ENCODE data around the gene CDK5R1.

The CDK5R1 gene

GRCh38 chr17:32461498-32461852 lies 25.3 kb upstream of the CDK5R1 start:
- Histone ChIP-seq H3K9ac (ENCODE audit: low read length) (no peak overlapping the region), H2AFZ (ENCODE audit: low read length) (no peak overlapping the region), H3K4me3 (ENCODE audit: low read length) (no peak overlapping the region), H3K9me2 (replicated peaks; ENCODE audit: insufficient read depth, low read length) (no peaks in the 10 kb centered on the region), H3K27ac (ENCODE audit: low read length) (no peak overlapping the region), H3K4me1 (ENCODE audit: low read length) (no peaks in the 10 kb centered on the region), H3F3A (ENCODE audit: insufficient read depth, low read length) (peaks cover 5% of the 10 kb centered on the region), H3K27me3 (replicated peaks; ENCODE audit: insufficient read depth, low read length) (no peaks in the 10 kb centered on the region), H3K4me2 (ENCODE audit: low read depth, low read length) (no peak overlapping the region), H4K20me1 (ENCODE audit: insufficient read depth, low read length) (peaks cover 18% of the 10 kb centered on the region), H3K9me3 (replicated peaks; ENCODE audit: insufficient read depth, low read length) (no peaks in the 10 kb centered on the region), H3K36me3 (replicated peaks; ENCODE audit: insufficient read depth, low read length) (peaks cover 15% of the 10 kb centered on the region), H3K79me2 (ENCODE audit: low read length) (peaks cover 89% of the 10 kb centered on the region)
- TF ChIP-seq CTCF (IDR thresholded peaks at IDR 0.05; ENCODE audit: low read length) (no peak), EZH2 (optimal IDR thresholded peaks at IDR 0.05; ENCODE audit: low read depth, low read length) (no peak), EZH2phosphoT487 (IDR thresholded peaks at IDR 0.05; ENCODE audit: low read length) (no peak)
- no peak for DNase-seq

GRCh38 chr17:32461853-32462617 lies 24.8 kb upstream of the CDK5R1 start:
- Histone ChIP-seq H3K36me3 (replicated peaks; ENCODE audit: insufficient read depth, low read length) (peaks cover 15% of the 10 kb centered on the region), H3K79me2 (ENCODE audit: low read length) (peaks cover 89% of the 10 kb centered on the region)

GRCh38 chr17:32463304-32463703 lies 23.5 kb upstream of the CDK5R1 start:
- peaks cover 22% of the 10 kb centered on the region for H4K20me1 ChIP-seq (ENCODE audit: insufficient read depth, low read length)
- TF ChIP-seq CTCF (IDR thresholded peaks at IDR 0.05; ENCODE audit: low read length) = no peak
- no peak for TF ChIP-seq EZH2 (optimal IDR thresholded peaks at IDR 0.05; ENCODE audit: low read depth, low read length)
- TF ChIP-seq EZH2phosphoT487 (IDR thresholded peaks at IDR 0.05; ENCODE audit: low read length) = no peak
- H3K4me3 ChIP-seq (ENCODE audit: low read length) = no peak overlapping the region
- H3F3A ChIP-seq (ENCODE audit: insufficient read depth, low read length) = peaks cover 5% of the 10 kb centered on the region
- no peaks in the 10 kb centered on the region for H3K27me3 ChIP-seq (replicated peaks; ENCODE audit: insufficient read depth, low read length)
- H3K9me3 ChIP-seq (replicated peaks; ENCODE audit: insufficient read depth, low read length) = no peaks in the 10 kb centered on the region
- no peak overlapping the region for H3K27ac ChIP-seq (ENCODE audit: low read length)
- H3K4me1 ChIP-seq (ENCODE audit: low read length) = no peaks in the 10 kb centered on the region
- H3K4me2 ChIP-seq (ENCODE audit: low read depth, low read length) = no peak overlapping the region
- peaks cover 25% of the 10 kb centered on the region for H3K36me3 ChIP-seq (replicated peaks; ENCODE audit: insufficient read depth, low read length)
- no peak overlapping the region for H2AFZ ChIP-seq (ENCODE audit: low read length)
- no peaks in the 10 kb centered on the region for H3K9me2 ChIP-seq (replicated peaks; ENCODE audit: insufficient read depth, low read length)
- no peak for DNase-seq
- peaks cover 88% of the 10 kb centered on the region for H3K79me2 ChIP-seq (ENCODE audit: low read length)
- no peak overlapping the region for H3K9ac ChIP-seq (ENCODE audit: low read length)

More at GRCh38 chr17:32461853-32462617, 24.8 kb upstream of the CDK5R1 start:
- Histone ChIP-seq H3K27ac (ENCODE audit: low read length) (no peak overlapping the region), H2AFZ (ENCODE audit: low read length) (no peak overlapping the region), H3K4me1 (ENCODE audit: low read length) (no peaks in the 10 kb centered on the region), H3K9me3 (replicated peaks; ENCODE audit: insufficient read depth, low read length) (no peaks in the 10 kb centered on the region), H3K27me3 (replicated peaks; ENCODE audit: insufficient read depth, low read length) (no peaks in the 10 kb centered on the region), H3K9me2 (replicated peaks; ENCODE audit: insufficient read depth, low read length) (no peaks in the 10 kb centered on the region), H4K20me1 (ENCODE audit: insufficient read depth, low read length) (peaks cover 18% of the 10 kb centered on the region), H3K4me2 (ENCODE audit: low read depth, low read length) (no peak overlapping the region), H3F3A (ENCODE audit: insufficient read depth, low read length) (peaks cover 5% of the 10 kb centered on the region), H3K4me3 (ENCODE audit: low read length) (no peak overlapping the region), H3K9ac (ENCODE audit: low read length) (no peak overlapping the region)
- DNase-seq = peak; percentile 67
- peak; percentile 69 for TF ChIP-seq CTCF (IDR thresholded peaks at IDR 0.05; ENCODE audit: low read length)
- no peak for TF ChIP-seq EZH2phosphoT487 (IDR thresholded peaks at IDR 0.05; ENCODE audit: low read length)
- no peak for TF ChIP-seq EZH2 (optimal IDR thresholded peaks at IDR 0.05; ENCODE audit: low read depth, low read length)
